ENCODE measurements around the gene ZNF609.

Gene ZNF609

GRCh38 chr15:64544450-64544849 is 84.1 kb downstream of the ZNF609 start:
- DNase-seq = no peak

GRCh38 chr15:64547275-64547674 is 86.9 kb downstream of the ZNF609 start:
- DNase-seq = no peak

- DNase-seq = no peak
These were observed 87.9 kb downstream of the ZNF609 start for GRCh38 chr15:64548235-64548634.

GRCh38 chr15:64549860-64550259 is 89.5 kb downstream of the ZNF609 start:
- DNase-seq = no peak

- DNase-seq = no peak
These were observed 92.0 kb downstream of the ZNF609 start for GRCh38 chr15:64552281-64552948.

GRCh38 chr15:64558460-64559179 is 98.2 kb downstream of the ZNF609 start:
- DNase-seq = no peak

GRCh38 chr15:64559243-64559642 is 98.9 kb downstream of the ZNF609 start:
- DNase-seq = no peak

GRCh38 chr15:64560501-64560900 is 100.1 kb downstream of the ZNF609 start:
- DNase-seq = no peak

- DNase-seq = no peak
These were observed 100.6 kb downstream of the ZNF609 start for GRCh38 chr15:64560998-64561397.

GRCh38 chr15:64562003-64562640 is 101.7 kb downstream of the ZNF609 start:
- DNase-seq = no peak

GRCh38 chr15:64566102-64566501 is 105.7 kb downstream of the ZNF609 start:
- no peak for DNase-seq

GRCh38 chr15:64566629-64567427 is 106.5 kb downstream of the ZNF609 start:
- no peak for DNase-seq

GRCh38 chr15:64568765-64569164 is 108.4 kb downstream of the ZNF609 start:
- DNase-seq = no peak

- DNase-seq = no peak
These were observed 111.5 kb downstream of the ZNF609 start for GRCh38 chr15:64571857-64572291.

- no peak for DNase-seq
These were observed 112.5 kb downstream of the ZNF609 start for GRCh38 chr15:64572856-64573255.

- DNase-seq = no peak
These were observed 114.1 kb downstream of the ZNF609 start for GRCh38 chr15:64574301-64575017.

- DNase-seq = no peak
These were observed 120.5 kb downstream of the ZNF609 start for GRCh38 chr15:64580696-64581407.

GRCh38 chr15:64581408-64581761 is 121.0 kb downstream of the ZNF609 start:
- no peak for DNase-seq

- no peak for DNase-seq
These were observed 121.8 kb downstream of the ZNF609 start for GRCh38 chr15:64582202-64582601.

GRCh38 chr15:64583519-64583918 is 123.1 kb downstream of the ZNF609 start:
- no peak for DNase-seq

GRCh38 chr15:64583983-64584382 is 123.6 kb downstream of the ZNF609 start:
- no peak for DNase-seq
